ENCODE data around the gene PRKACB. TPM values are rescaled to one million over a fixed set of nuclear protein-coding genes. Genes with fewer than 3 reads are reported as not detected.

PRKACB gene
- total and polyA plus RNA-seq, 4 donors = 5.9 to 18.2 (median 8.9) TPM

DNA sequence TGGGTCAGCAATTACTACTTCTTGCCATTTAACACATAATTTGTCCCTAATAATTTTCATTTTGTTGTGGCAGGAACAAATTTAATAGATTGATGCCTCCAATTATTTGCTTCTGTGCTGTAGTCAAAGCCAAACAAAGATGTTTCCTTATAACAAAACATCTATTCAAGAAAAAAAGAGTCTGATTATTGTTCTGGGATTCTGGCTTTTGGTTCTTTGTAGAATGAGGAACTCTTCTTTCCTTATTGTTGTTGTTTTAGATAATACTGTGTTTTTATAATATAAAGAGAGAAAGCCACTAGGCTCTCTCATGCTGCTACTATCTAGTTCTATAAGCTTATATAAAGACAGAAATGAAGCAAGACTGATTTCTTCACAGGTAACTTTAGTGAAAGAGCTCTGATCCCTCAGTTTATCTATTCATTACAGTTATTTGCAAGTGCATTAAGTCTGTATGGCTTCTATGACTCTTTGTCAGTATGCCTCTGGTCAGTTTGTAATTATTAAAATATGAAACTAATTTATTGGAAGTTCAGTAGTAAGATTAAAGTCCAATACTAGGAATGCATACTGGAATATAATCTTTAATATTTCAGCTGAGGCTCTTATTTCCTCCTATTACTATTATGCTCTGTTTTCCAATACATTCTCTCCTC lies 37.4 kb downstream of the PRKACB start:
- DNase-seq (ENCODE audit: low spot score) = no peak
- no peak overlapping the region for H3K27ac ChIP-seq (ENCODE audit: low read depth in 1 of 2, low read length in 2 of 2)
- TF ChIP-seq GABPA (IDR thresholded peaks at IDR 0.05 in 1 of 2, conservative IDR thresholded peaks at IDR 0.05 in 1 of 2) = no peak
- TF ChIP-seq, protein P1, sequence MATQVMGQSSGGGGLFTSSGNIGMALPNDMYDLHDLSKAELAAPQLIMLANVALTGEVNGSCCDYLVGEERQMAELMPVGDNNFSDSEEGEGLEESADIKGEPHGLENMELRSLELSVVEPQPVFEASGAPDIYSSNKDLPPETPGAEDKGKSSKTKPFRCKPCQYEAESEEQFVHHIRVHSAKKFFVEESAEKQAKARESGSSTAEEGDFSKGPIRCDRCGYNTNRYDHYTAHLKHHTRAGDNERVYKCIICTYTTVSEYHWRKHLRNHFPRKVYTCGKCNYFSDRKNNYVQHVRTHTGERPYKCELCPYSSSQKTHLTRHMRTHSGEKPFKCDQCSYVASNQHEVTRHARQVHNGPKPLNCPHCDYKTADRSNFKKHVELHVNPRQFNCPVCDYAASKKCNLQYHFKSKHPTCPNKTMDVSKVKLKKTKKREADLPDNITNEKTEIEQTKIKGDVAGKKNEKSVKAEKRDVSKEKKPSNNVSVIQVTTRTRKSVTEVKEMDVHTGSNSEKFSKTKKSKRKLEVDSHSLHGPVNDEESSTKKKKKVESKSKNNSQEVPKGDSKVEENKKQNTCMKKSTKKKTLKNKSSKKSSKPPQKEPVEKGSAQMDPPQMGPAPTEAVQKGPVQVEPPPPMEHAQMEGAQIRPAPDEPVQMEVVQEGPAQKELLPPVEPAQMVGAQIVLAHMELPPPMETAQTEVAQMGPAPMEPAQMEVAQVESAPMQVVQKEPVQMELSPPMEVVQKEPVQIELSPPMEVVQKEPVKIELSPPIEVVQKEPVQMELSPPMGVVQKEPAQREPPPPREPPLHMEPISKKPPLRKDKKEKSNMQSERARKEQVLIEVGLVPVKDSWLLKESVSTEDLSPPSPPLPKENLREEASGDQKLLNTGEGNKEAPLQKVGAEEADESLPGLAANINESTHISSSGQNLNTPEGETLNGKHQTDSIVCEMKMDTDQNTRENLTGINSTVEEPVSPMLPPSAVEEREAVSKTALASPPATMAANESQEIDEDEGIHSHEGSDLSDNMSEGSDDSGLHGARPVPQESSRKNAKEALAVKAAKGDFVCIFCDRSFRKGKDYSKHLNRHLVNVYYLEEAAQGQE (IDR thresholded peaks at IDR 0.05) = no peak
- TF ChIP-seq, protein P2, sequence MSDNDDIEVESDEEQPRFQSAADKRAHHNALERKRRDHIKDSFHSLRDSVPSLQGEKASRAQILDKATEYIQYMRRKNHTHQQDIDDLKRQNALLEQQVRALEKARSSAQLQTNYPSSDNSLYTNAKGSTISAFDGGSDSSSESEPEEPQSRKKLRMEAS (IDR thresholded peaks at IDR 0.05) = no peak
- TF ChIP-seq, protein P3, sequence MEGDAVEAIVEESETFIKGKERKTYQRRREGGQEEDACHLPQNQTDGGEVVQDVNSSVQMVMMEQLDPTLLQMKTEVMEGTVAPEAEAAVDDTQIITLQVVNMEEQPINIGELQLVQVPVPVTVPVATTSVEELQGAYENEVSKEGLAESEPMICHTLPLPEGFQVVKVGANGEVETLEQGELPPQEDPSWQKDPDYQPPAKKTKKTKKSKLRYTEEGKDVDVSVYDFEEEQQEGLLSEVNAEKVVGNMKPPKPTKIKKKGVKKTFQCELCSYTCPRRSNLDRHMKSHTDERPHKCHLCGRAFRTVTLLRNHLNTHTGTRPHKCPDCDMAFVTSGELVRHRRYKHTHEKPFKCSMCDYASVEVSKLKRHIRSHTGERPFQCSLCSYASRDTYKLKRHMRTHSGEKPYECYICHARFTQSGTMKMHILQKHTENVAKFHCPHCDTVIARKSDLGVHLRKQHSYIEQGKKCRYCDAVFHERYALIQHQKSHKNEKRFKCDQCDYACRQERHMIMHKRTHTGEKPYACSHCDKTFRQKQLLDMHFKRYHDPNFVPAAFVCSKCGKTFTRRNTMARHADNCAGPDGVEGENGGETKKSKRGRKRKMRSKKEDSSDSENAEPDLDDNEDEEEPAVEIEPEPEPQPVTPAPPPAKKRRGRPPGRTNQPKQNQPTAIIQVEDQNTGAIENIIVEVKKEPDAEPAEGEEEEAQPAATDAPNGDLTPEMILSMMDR (IDR thresholded peaks at IDR 0.05; ENCODE audit: low read depth, low read length, missing input control) = no peak
- TF ChIP-seq JUND (IDR thresholded peaks at IDR 0.05) = no peak
- TF ChIP-seq NR2F2 (IDR thresholded peaks at IDR 0.05) = no peak
- peaks cover 0 to 3% (median 0%) of the 10 kb centered on the region in 4 donors for H3K36me3 ChIP-seq (ENCODE audit: control insufficient read depth in 4 of 4, insufficient read depth in 3 of 4, low read depth in 1 of 4, low read length in 3 of 4)
- H3K9me3 ChIP-seq (ENCODE audit: control insufficient read depth in 4 of 4, low read length in 3 of 4) = no peaks in the 10 kb centered on the region
- no peak overlapping the region for H3K9ac ChIP-seq (ENCODE audit: low read depth in 1 of 2, low read length in 2 of 2)
- H3K4me1 ChIP-seq (ENCODE audit: control insufficient read depth in 4 of 4, insufficient read depth in 4 of 4, low read length in 3 of 4) = no peaks in the 10 kb centered on the region
- no peaks in the 10 kb centered on the region for H3K27me3 ChIP-seq (ENCODE audit: control insufficient read depth in 4 of 4, insufficient read depth in 4 of 4, low read length in 3 of 4)
- H3K4me3 ChIP-seq (ENCODE audit: low read depth in 1 of 3, low read length in 3 of 3) = no peak overlapping the region

DNA sequence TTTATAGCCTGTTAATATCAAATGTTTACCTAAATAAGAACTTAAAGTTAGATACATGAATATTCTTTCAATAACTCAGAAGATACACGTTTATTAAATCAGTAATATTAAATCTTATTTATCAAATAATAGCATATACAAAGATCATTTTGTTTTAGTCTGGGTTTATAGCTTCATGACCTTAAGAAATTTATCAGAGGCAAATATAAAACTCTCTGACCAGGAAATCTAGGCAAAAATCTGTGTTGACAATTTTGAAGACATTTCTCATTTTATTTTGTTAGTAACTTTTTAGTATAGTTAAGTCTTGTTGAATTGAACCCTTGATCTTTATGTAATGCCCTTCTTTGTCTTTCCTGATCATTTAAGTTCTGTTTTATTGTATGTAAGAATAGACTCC lies 46.4 kb downstream of the PRKACB start:
- no peaks in the 10 kb centered on the region for H3K4me1 ChIP-seq (ENCODE audit: control insufficient read depth in 4 of 4, insufficient read depth in 4 of 4, low read length in 3 of 4)
- 91% methylated on average over 1 of the region's 1 CpG for WGBS
- DNase-seq (ENCODE audit: low spot score) = no peak
- H3K4me3 ChIP-seq (ENCODE audit: low read depth in 1 of 3, low read length in 3 of 3) = no peak overlapping the region
- peaks cover 0 to 18% (median 8%) of the 10 kb centered on the region in 4 donors for H3K36me3 ChIP-seq (ENCODE audit: control insufficient read depth in 4 of 4, insufficient read depth in 3 of 4, low read depth in 1 of 4, low read length in 3 of 4)
- no peaks in the 10 kb centered on the region for H3K27me3 ChIP-seq (ENCODE audit: control insufficient read depth in 4 of 4, insufficient read depth in 4 of 4, low read length in 3 of 4)
- no peak overlapping the region for H3K9ac ChIP-seq (ENCODE audit: low read depth in 1 of 2, low read length in 2 of 2)
- no peak overlapping the region for H3K27ac ChIP-seq (ENCODE audit: low read depth in 1 of 2, low read length in 2 of 2)
- peaks cover 2 to 4% (median 3%) of the 10 kb centered on the region in 4 donors for H3K9me3 ChIP-seq (ENCODE audit: control insufficient read depth in 4 of 4, low read length in 3 of 4)
- no peak for TF ChIP-seq TAF1 (conservative IDR thresholded peaks at IDR 0.05)
- TF ChIP-seq, protein P1 (IDR thresholded peaks at IDR 0.05) = no peak
- no peak for TF ChIP-seq EGR1 (IDR thresholded peaks at IDR 0.05; ENCODE audit: low read depth in 2 of 2)
- TF ChIP-seq FOXA2 (IDR thresholded peaks at IDR 0.05) = no peak
- TF ChIP-seq RAD21 (IDR thresholded peaks at IDR 0.05) = no peak
- no peak for TF ChIP-seq JUND (IDR thresholded peaks at IDR 0.05)
- TF ChIP-seq GABPA (IDR thresholded peaks at IDR 0.05 in 1 of 2, conservative IDR thresholded peaks at IDR 0.05 in 1 of 2) = no peak
- TF ChIP-seq HNF4A (conservative IDR thresholded peaks at IDR 0.05) = no peak
- TF ChIP-seq HNF4G (IDR thresholded peaks at IDR 0.05) = no peak
- TF ChIP-seq, protein P4, sequence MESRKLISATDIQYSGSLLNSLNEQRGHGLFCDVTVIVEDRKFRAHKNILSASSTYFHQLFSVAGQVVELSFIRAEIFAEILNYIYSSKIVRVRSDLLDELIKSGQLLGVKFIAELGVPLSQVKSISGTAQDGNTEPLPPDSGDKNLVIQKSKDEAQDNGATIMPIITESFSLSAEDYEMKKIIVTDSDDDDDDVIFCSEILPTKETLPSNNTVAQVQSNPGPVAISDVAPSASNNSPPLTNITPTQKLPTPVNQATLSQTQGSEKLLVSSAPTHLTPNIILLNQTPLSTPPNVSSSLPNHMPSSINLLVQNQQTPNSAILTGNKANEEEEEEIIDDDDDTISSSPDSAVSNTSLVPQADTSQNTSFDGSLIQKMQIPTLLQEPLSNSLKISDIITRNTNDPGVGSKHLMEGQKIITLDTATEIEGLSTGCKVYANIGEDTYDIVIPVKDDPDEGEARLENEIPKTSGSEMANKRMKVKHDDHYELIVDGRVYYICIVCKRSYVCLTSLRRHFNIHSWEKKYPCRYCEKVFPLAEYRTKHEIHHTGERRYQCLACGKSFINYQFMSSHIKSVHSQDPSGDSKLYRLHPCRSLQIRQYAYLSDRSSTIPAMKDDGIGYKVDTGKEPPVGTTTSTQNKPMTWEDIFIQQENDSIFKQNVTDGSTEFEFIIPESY (IDR thresholded peaks at IDR 0.05) = no peak
- TF ChIP-seq SP1 (IDR thresholded peaks at IDR 0.05) = no peak
- TF ChIP-seq, protein P2 (IDR thresholded peaks at IDR 0.05) = no peak
- TF ChIP-seq, protein P3 (IDR thresholded peaks at IDR 0.05; ENCODE audit: low read depth, low read length, missing input control) = no peak
- TF ChIP-seq RXRA (IDR thresholded peaks at IDR 0.05) = no peak
- no peak for TF ChIP-seq FOXA1 (IDR thresholded peaks at IDR 0.05)
- TF ChIP-seq NR2F2 (IDR thresholded peaks at IDR 0.05) = no peak
- TF ChIP-seq YY1 (IDR thresholded peaks at IDR 0.05) = no peak
